Endometrial microvascular endothelial cells (primary cell): Measurements from ENCODE around the gene SPINT1. TPM values are rescaled to one million over a fixed set of nuclear protein-coding genes. Genes with fewer than 3 reads are reported as not detected.

Source experiments
- in situ Hi-C: cut with HindIII; loops from 2 replicates; pipeline ENCODE4 v1.10.0; 2017; ENCODE audit warnings: low sequenced_read_pairs, low pct_unique_long_range_greater_than_20kb; ENCODE audit errors: inconsistent ontology term
- total RNA-seq: library from RNA; depleted of rRNA; stranded (reverse); fragments of >200 nt; gene quantifications from one replicate; pipeline ENCODE4 v1.2.3, GENCODE V29; 2015; ENCODE audit errors: inconsistent ontology term

Gene SPINT1
- total RNA-seq, 1 donor from 2014 or later = 0.93 TPM

DNA sequence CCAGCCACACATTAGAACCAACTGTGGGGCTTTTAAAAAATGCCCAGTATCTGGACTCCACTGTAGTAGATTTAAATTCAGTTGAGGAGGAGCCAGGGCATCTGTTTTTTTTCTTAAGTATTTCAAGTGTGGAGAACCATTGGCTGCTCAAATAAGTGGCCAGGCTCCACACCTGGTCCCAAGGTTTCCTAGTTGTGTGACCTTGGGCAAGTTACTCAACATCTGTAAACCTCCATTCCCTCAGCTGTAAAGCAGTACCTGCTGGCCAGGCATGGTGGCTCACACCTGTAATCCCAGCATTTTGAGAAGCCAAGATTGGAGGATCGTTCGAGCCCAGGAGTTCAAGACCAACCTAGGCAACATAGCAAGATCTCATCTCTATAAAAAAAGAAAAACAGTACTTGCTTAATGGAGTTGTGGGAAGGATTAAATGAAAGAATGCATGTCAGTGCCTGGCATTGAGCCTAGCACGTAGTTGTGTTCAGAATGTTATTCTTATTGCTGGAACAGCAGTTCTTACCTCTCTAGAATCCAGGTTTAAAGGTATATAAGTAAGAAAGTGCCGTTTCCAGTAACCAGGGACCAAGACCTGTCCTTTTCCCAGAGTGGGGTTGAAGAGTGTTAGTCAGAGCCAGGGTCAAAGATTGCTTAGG, 17.3 kb upstream of the SPINT1 start:
- in situ Hi-C loops = no loop called here

- in situ Hi-C loops = no loop called here
Observed at GRCh38 chr15:40828447-40829036, 15.3 kb upstream of the SPINT1 start, which contains the start of gene PPP1R14D. Gene PPP1R14D (minus strand): TSS chr15:40828708. CDS start chr15:40828641, 67 bp downstream.

GRCh38 chr15:40829115-40829514, 14.7 kb upstream of the SPINT1 start:
- in situ Hi-C loops = no loop called here

DNA sequence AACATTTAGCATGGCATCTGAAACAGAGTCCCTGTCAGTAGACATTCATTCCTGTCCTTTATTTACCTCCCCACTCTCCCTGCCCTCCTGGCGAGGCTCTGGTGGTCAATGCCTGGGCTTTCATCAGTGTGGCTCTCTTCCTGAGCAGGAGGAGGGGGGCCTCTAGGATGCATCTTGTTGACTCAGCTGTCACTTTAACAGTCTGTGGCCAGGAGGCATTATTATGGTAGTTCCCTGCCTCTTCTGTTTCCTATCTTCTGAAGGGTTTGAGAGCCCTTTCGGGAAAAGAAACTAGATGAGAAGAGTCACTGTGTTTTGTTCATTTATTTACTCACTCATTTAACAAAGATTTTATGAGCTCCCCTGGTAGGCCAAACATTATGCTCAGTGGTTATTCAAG, 13.0 kb upstream of the SPINT1 start:
- in situ Hi-C loops = no loop called here

DNA sequence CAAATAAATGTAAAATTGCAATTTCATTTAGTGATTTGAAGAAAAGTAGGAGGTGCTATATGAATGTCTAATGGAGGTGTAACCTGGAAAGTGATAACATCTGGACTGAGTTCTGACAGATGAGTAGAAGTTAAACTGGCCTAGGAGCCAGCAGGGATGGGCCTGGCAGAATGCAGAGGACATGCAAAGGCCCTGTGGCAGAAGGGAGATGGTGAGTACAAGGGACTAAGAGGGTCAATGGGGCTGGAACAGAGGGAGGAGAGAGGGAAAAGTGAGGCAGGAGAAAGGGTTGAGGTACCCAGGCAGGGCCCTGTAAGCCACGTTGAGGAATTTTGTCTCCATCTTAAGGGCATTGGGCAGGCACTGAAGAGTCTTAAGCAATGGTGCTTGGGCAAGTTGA, 12.0 kb upstream of the SPINT1 start:
- in situ Hi-C loops = no loop called here

DNA sequence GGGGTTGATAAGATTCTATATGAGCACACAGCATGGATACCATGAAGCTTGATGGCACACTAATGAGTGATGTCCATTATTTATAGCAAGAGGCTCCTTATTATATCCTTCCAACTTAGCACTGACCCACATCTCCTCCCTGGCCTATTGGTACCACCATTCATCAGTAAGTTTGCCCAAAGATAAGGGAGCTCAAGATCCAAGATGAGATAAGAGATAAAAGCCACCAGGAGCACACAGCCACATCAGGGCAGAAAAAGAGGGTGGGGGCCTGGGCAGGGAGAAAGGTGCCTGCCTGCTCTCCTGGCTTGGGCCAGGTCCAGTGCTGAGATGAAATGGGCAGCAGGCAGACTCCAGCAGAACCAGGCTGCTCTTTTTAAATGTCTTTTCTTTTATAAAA, 10.9 kb upstream of the SPINT1 start:
- in situ Hi-C loops = no loop called here

GRCh38 chr15:40836020-40836419, 7.8 kb upstream of the SPINT1 start:
- in situ Hi-C loops = no loop called here

DNA sequence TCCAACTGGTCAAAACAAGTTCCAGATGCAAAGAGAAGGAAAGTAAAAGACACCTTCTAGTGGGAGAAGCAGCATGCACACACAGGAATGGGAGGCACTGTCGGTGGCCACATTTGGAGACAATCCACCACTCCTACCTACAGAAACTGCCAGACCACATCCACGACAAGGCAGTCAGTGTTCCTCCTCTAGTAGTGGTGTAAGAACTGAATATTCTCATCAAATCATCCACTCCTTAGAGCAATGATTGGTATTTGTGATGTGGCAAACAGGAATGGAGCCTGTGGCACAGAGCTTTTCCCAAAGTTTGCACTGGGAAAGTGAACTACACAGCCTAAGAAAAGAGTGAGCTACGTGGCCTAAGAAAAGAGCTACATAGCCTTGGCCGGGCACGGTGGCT, 5.1 kb upstream of the SPINT1 start:
- in situ Hi-C loops = no loop called here

DNA sequence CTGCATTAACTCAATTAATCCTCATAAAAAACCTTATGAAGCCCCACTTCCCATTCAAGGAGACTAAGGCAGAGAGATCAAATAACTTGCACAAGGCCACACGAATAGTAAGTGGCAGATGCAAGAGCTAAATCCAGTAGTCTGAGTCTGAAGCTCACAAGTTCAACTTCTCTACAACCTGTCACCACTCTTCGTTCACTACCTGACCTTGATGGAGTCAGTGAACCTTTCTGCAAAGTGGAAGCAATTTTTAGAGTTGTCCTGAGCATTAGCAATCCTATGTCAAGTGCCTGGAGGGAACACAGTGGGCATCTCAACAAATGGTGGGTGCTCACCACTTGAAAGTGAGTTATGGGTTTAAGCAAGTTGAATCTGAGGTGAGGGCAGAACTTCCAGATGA, 2.1 kb upstream of the SPINT1 start:
- in situ Hi-C loops = no loop called here

DNA sequence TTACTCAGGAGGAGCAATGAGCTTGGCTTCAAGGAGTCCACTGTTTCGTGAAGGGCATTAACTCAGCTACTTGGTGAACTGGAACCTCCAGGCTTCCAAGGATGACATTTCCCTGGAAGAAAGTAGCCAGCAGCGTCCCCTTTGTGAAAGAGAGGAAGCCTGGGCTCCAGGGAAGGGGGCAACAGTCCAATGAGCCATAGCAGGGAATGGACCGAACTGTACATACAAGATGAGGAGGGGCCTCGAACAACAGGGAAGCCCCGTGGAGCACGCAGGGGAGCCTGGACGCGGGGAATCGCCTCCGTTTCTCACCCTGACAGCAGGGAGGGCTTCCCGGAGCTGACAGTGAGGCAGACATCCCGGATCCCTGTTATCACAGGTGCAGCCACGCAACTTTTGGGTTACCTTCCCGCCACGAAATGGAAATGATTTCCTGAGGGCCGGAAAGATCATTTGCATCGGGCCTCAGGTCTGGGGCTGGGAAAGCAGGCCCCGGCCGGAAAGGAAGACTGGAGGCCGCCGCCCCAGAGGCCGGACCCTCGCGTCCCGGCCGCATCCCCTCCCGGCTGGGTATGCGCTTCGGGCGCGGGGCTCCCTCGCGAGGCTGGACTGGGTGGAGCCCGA, 475 bp upstream of the SPINT1 start:
- in situ Hi-C loops = no loop called here

- in situ Hi-C loops = no loop called here
Observed at GRCh38 chr15:40844696-40845030, 815 bp downstream of the SPINT1 start.

DNA sequence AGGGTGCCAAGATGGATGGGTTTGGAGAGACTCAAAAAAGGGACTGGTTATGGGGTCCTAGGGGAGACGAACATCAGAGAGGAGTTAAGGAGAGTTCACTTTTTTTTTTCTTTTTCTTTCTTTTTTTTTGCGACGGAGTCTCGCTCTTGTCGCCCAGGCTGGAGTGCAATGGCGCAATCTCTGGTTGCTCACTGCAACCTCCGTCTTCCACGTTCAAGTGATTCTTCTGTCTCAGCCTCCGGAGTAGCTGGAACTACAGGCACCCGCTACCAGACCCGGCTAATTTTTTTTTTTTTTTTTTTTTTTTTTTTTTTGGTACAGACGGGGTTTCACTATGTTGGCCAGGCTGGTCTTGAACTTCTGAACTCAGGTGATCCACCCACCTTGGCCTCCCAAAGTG, 1.2 kb downstream of the SPINT1 start:
- in situ Hi-C loops = no loop called here

DNA sequence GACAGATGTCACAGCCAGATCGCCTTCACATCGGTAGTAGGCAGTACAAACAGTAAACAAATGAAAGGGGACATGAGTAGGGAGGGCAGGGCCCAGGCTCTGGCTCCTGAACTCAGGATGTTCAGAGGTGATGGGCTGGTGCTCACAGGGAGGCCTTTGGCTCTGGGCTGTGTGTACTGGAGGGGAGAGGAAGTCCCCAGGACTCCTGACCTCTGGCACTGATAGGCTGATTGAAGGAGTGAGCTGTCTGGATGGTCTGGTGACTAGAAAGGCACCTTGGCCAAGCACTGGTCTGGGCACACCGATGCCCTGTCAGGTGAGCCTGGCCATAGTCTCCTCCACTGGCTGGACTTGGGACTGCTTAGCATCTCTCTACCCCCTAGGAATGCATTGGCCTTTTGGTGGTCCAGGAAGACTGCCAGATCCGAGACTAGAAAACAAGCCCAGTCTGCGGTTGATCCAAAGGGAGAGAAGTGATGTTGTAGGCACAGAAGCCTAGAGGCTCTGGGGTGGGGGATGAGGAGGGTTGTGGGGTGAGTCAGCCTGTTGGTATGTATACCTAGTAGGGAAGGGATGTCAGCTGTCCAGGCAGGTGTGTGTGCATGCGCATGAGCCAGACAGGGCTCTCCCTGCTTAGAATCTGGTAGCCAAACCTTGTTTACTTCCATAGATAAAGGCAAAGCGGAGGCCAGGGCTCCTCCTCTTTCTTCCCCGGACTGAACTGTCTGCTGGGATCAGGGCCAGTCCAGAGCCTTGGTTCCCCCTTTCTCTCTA, 1.9 kb downstream of the SPINT1 start:
- in situ Hi-C loops = no loop called here

DNA sequence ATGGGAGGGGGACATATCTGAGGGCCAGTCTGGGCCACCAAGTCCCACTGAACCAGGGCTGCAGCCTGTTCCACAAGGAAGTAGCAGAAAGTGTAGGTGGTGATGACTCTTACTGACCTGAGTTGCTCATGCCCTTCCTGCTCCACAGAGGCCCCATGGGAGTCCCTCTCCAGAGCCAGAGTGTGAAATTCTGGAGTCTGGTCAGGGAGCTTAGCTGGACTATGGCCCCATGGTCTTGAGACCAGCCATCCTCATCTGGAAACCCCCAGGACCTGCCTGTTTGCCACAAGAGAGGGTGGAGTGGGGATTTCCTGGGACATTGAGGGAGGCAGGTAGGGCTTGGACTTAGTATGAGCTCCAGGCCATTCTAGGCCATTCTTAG, 3.0 kb downstream of the SPINT1 start:
- in situ Hi-C loops = no loop called here

GRCh38 chr15:40847223-40847961, 3.5 kb downstream of the SPINT1 start:
- in situ Hi-C loops = no loop called here

DNA sequence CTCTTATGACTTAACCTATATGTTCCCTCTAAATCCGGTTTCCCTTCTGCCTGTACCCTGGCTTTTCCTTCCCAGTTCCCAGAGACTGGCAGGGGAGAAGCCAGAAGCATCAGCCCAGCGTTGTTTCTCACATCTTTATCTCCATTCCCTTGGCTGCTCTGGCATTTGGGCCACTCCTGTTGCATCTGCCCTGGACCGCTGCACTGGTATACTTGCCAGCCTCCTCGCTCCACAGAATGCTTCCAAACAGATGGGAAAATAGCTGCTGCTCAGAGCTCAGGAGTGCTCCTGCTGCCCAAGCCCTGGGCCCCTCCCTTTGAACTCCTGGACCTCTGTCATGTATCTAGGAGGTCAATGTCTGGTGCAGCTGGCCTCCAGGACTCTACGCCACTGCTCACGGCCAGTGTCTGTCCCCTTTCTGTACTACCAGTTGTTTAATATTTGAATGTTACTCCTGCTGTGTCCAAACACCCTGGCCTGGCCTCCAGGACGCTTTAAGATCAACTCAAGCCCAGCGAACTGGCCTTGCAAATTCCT, 6.8 kb downstream of the SPINT1 start:
- in situ Hi-C loops = no loop called here

DNA sequence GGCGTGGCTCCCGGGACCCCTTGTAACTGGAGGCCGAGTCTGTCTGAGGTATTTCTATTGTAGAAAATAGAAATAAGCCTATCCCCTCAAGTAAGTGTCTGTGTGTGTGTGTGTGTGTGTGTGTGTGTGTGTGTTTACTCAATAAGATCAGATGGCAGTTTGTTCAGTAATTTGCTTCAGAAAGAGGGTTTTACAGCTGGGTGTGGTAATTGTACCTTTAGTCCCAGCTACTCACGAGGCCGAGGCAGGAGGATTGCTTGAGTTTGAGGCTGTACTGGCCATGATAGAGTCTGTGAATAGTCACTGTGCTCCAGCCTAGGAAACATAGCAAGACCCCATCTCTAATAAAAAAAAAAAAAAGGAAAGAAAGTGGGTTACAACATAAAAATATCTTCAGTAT, 8.7 kb downstream of the SPINT1 start:
- in situ Hi-C loops = no loop called here

DNA sequence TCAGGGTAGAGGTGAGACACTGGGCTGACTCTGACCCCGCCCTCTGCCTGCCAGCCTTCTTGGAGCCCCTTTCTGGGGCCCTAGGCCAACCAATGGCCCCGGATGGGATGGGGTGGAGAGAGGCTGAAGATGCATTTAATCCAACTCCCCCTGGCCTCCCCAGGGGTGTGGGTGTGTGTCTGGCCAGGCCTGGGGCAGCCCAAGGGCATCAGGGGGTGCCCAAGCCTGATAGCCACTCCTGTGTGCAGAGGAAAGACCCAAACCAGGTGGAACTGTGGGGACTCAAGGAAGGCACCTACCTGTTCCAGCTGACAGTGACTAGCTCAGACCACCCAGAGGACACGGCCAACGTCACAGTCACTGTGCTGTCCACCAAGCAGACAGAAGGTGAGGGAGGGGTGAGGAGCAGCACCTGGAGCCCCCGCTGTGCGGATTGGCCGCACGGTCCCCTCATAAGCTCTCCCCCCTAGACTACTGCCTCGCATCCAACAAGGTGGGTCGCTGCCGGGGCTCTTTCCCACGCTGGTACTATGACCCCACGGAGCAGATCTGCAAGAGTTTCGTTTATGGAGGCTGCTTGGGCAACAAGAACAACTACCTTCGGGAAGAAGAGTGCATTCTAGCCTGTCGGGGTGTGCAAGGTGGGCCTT, 9.5 kb downstream of the SPINT1 start:
- in situ Hi-C loops = no loop called here

GRCh38 chr15:40854161-40854560, 10.3 kb downstream of the SPINT1 start:
- in situ Hi-C loops = no loop called here
